GM21717 (cell line): ENCODE data around the gene MS4A15.
"Not testable (repeated sequence)": the region's sequence is repeated elsewhere in the genome, so short reads cannot be mapped to it uniquely, and the experiment has no call there.

Source experiments
- ATAC-seq: cut with Tn5 transposase; IDR thresholded peaks from one replicate; pipeline ENCODE4 v1.9.1; 2021; ENCODE audit warnings: mild to moderate bottlenecking, moderate library complexity; ENCODE audit not compliant: unreplicated experiment

Gene MS4A15

DNA sequence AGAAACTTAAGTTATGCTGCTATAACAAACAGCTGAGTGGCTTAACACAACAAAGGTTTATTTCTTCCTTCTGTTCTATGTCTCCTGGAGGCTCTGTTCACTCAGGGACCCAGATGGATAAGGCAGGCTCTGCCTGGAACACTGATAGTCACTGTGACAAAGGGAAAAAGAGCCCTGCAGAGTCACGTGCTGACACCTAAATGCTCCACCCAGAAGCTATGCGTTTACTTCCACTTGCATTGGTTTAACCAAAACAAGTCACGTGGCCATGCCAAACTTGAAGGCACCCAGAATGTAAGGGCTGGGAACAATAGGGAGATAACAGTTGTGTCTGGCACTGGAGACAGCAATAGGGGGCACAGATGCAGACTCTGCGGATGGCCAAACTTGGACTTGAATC, 3.4 kb upstream of the MS4A15 start:
- ATAC-seq: no peak

DNA sequence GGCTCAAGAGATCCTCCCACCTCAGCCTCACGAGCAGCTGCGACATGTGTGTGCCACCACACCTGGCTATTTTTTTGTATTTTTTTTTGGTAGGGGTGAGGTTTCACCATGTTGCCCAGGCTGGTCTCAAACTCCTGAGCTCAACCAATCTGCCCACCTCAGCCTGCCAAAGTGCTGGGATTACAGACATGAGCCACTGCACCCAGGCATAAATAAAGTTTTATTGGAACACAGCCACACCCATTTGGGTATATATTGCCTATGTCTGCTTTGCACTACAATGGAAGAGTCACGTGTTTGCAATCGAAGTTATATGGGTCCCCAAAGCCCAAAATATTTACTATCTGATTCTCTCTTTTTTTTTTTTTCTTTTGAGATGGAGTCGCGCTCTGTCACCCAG, 1.8 kb upstream of the MS4A15 start:
- ATAC-seq: no peak

DNA sequence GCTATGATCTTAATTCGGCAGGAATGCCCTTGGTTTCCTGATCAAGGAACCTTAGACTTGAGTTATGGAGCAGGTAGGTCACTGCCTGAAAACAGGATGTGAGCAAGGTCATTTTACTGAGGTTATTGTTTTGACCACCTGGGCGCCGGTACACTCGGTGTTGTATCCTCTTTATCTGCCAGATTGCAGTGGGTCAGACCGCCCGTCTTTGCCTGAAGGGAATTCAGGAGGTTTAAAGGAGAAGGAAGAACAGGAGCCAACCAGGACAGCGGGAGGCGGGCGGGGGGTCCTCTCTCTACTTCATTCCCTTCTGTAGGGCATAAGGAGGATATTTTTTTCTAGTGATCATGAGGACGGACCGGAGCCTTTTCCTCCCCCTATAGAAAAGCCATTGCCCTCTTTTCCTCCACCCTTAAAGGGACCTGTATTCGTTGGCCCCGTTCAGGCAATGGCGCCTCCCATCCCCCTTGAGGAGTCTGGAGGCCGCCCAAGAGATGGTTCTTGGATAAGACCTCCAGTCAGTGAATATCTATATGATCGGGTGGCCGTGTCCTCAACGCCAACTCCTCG, 649 bp downstream of the MS4A15 start:
- ATAC-seq: no peak

GRCh38 chr11:60758671-60759070, 2.0 kb downstream of the MS4A15 start:
- not testable (repeated sequence) for ATAC-seq

DNA sequence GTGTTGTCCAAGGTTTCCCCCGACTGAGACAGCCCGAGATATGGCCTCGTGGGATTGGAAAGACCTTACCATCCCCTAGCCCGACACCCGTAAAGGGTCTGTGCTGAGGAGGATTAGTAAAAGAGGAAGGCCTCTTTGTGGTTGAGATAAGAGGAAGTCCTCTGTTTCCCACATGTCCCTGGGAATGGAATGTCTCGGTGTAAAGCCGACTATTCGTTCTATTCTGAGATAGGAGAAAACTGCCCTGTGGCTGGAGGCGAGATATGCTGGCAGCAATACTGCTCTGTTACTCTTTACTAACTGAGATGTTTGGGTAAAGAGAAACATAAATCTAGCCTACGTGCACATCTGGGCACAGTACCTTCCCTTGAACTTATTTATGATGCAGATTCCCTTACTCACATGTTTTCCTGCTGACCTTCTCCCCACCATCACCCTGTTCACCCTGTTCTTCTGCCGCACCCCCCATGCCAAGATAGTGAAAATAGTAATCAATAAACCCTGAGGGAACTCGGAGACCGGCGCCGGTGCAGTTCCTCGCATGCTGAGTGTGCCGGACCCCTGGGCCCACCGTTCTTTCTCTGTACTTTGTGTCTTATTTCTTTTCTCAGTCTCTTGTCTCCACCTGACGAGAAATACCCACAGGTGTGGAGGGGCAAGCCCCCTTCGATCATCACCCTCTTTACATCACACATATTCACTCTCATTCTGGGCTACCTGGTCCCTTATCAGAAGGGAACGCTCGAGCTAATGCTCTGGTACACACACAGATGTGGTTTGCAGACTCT, 3.0 kb downstream of the MS4A15 start:
- not testable (repeated sequence) for ATAC-seq

DNA sequence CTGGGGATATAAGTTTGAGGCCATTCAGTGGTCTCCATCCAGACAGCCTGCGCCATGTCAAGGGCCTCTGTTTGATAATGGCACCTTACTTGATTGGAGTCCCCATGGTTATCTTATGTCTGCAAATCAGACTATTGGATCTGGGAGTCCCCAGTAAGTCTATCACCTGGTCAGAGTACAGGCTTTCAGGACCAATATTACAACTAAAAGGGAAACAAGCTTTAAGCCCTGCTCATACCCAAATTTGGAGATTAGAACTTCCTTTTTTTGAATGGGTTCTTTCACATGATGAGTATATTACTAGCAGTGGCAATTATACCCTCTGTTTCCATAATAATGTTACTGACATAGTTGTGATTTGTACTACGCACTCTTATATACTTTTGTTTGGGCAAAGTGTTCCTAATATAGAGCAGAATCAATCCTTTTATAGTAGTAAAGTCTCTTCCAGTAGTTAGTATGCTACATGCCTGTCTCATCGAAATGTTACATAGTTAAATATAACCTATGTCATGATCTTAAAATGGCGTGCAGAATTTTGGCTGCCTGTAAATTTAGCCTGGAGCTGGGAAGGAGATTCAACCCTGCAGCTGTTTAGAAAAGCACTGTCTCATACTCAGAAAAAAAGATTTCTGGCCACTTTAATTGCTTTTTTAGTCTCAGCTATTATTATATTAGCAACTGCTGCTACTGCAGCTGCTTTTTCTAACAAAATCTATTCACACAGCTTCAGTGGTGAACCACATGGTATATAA, 4.9 kb downstream of the MS4A15 start:
- no peak for ATAC-seq

DNA sequence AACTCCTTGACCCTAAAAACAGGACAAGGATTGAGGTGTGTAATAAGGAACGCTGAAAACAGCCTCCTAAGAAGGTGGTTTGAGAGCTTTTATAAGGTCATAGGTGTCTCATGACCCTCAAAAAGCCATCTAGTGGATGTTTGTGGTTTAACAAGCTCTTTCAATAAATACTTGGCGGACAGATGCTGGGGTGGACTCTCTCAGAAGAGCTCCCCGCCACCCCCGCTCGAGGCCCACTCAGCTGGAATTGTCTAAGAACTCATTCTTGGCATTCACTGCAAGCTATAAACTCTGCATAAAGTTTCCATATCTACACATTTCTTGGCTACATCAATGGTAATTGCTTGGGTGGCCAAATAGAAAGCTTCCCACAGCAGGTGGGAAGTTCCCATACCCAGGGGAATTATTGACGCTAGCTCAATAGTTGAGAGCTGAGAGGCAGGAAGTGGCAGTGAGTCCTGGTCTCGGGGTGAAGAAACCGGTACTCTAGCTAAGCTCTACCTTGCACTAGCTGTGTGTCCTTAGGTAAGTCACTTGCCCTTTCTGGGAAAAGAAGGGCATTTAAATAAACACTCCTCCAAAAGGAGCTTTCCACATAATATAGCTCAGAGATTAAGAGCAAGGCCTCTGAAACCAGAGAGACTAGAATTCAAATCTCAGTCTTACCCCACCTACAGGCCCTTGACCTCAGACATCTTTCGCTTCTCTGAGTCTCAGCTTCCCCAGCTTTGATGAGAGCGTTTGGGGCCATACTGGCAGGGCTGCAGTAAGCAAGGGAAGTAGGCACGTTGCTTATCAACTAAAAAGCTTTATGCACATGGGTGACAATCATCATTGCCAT, 6.4 kb downstream of the MS4A15 start:
- peak; percentile 70 for ATAC-seq

DNA sequence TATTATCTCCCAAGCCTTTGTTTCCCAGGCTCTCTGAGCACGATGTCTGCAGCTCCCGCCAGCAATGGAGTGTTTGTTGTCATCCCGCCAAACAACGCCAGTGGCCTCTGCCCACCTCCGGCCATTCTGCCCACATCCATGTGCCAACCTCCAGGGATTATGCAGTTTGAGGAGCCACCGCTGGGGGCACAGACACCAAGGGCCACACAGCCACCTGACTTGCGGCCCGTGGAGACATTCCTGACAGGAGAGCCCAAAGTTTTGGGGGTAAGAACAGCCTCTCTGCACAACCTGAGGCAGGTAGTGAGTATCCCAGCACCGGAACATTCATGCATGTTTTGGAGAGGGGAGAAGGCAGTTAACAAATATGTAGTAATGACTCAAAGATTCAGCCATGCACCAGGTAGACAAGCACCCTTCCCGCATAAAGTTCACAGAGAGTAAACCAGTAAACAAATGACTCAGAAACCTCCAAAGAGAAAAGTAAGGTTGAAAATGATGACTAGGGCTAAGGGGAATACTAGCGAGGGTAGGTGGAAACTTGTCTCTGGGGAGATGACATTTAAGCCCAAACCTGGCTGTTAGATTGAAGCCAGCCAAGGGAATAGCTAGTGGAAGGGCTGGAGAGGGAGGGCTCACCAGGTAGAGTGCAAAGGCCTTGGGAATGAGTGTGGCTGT, 7.2 kb downstream of the MS4A15 start:
- no peak for ATAC-seq

DNA sequence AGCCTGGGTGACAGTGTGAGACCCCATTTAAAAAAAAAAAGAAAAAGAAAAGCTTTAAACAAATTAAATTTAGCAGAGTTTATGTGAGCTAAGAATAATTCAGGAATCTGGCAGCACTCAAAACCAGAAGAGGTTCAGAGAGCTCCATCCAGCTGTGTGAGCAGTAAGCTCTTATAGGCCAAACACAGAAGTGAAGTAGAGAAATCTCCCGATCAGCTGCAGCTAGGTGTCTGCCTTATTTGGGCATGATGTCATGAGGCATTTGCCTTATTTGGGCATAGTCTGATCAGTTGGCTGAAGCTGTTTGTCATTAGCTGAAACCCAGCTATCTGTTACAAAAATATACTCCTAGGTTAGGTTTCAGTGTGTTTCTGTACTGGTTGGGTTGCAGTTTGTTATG, 8.2 kb downstream of the MS4A15 start:
- ATAC-seq: peak; percentile 44

- no peak for ATAC-seq
Measured at GRCh38 chr11:60765355-60765754, 8.7 kb downstream of the MS4A15 start.

DNA sequence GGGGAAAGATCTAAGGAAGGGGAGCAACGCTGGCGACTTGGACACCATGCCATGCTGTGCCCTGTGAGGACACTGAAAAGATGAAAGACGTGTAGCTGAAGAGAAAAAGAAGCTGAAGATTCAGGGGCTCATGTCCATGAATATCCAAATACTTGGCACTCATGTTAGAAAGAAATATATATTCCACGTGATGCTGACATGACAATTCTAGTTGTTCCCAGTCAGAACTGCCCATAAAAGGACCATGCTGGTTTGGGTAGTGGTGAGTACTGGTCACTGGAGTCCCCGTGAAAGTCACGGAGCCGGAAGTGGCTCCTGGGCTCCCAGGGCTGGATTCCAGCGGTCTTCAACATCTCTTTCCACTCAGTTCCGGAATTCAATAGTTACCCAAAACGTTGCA, 9.9 kb downstream of the MS4A15 start:
- no peak for ATAC-seq

DNA sequence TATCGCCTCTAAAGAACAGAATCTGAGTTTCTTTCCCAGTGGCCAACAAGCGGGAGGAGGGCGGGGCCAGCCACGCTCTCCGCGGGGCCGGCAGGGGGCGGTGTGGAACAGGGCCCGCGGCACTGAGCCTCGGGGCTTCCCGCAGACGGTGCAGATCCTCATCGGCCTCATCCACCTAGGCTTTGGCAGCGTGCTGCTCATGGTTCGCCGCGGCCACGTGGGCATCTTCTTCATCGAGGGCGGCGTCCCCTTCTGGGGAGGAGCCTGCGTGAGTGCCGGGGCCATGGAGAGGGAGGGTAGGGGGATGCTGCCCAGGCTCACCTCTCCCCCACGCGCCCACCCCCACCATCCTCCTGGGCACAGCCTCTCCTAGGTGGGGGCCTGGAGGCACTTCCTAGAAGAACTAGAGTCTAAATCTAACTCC, 10.7 kb downstream of the MS4A15 start:
- no peak for ATAC-seq

GRCh38 chr11:60768202-60768601, 11.5 kb downstream of the MS4A15 start:
- no peak for ATAC-seq

DNA sequence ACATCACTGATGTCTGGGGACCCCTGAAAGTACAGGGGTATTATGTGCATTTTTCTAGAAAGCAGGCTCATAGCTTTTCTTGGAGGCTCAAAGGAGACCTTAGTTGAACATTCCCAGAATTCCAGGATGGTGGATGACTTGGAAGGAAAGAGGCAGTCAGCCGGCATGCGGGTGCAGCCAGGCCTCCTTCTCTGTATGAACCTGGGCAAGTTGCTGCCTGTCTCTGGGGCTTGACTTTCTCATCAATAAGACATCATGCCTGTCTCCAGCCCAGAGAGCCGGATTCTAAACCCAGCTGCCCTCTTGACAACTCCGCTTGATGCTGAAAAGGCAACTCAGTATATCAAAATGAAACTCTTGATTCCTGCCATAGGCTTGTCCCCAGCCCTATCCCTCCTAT, 12.6 kb downstream of the MS4A15 start:
- ATAC-seq: no peak

DNA sequence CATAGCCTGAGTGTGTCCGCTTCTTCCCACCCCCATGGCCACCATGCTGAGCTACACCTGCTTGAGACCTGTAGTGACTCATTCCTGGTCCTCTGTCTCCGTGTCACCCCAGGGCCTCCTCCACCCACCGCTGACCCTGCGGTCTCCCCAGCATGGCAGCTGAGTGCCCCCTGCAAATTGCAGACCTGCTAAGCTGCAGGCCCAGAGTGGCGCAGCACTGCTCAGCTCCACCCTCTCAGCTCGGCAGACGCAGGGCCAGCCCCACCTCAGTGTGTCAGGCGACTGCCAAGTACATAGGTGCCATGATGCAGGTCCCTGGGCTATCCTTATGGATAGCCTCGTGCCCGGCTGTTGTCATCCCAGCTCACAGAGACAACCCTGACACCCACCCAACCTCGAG, 13.1 kb downstream of the MS4A15 start:
- ATAC-seq: no peak

- ATAC-seq: no peak
Measured at GRCh38 chr11:60771146-60771545, 14.5 kb downstream of the MS4A15 start.

DNA sequence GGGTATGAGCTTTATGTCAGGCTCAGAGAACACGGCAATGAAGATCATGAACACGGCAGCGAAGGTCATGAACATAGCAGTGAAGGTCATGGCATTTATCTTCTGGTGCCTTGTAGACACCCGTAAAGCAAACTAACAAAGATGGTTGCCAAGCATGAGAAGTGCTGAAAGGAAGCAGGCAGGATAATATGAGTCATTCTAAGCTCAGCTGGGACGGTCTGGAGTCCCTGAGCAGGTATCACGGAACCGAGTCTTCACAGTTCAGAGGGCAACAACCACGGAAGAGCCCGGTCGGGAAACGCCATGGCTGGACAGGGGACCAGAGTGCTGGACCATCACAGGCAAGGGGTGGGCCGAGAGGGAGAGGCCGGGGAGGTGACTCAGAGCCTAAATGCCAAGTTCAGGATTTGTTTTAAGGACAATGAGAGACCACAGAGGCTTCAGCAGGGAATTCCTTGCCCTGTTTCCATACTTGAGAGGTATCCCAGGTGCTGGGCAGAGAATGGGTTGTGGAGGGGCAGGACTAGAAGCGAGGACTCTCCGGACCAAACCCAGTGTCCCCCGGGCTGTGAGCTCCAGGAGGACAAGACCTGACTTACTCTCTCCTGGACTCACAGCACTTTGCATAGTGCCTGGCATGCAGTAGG, 15.3 kb downstream of the MS4A15 start:
- peak; percentile 38 for ATAC-seq

- ATAC-seq: no peak
Measured at GRCh38 chr11:60772666-60773065, 16.0 kb downstream of the MS4A15 start.

DNA sequence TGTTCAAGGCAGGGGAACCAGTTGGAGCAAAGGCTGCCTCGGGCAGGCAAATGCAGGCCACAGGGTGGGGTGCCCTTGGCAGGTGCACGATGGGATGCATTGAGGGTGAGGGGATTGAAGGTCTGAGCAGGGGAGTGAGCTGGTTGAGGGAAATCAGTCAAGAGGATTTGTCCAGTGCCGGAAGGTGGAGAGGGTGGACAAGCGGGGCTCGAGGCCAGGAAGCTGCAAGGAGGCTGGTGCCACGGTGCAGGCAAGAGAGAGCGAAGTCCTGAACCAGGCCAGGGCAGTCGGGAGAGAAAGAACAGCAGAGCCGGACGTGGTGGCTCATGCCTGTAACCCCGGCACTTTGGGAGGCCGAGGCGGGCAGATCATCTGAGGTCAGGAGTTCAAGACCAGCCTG, 18.1 kb downstream of the MS4A15 start:
- ATAC-seq: no peak

DNA sequence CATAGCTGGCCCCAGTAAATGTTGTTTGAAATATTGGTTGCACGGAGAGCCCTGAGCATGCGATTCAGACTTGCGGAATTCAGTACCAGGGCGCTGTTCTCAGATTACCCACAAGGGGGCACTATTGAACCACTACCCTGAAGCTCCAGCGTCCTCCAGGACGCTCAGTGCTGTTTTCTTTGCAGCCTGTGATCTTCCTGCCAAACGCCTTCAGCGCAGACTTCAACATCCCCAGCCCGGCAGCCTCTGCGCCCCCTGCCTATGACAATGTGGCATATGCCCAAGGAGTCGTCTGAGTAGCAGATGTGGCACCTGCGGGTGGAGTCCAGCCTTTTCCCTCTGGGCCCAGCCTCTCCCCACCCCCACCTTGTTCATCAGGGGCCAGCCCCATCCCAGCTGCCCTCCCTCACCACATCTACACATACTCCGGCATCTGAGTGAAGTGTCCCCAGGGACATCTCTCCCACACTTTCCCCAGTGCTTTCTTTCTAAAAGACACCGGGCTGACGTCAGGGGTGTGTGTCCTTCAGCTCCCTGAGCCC, 18.8 kb downstream of the MS4A15 start:
- peak; percentile 57 for ATAC-seq
